Activated naive CD8-positive, alpha-beta T cell (primary cell): ENCODE data around the gene LAG3.
A peak's percentile ranks its signal among the peaks of the same experiment; 100 is the strongest.

Source experiments
- H3K27ac Mint-ChIP-seq: one replicate; pipeline ENCODE4 v1.8.0; 2021; ENCODE audit warnings: mixed read lengths
- H3K27me3 Mint-ChIP-seq: one replicate; pipeline ENCODE4 v1.8.0; 2021; ENCODE audit warnings: mixed read lengths
- H3K36me3 Mint-ChIP-seq: one replicate; pipeline ENCODE4 v1.8.0; 2021; ENCODE audit warnings: mixed read lengths
- H3K4me1 Mint-ChIP-seq: one replicate; pipeline ENCODE4 v1.8.0; 2021; ENCODE audit warnings: low read depth, mixed read lengths
- H3K4me3 Mint-ChIP-seq: one replicate; pipeline ENCODE4 v1.8.0; 2021; ENCODE audit warnings: mild to moderate bottlenecking, mixed read lengths
- H3K9me3 Mint-ChIP-seq: one replicate; pipeline ENCODE4 v1.8.0; 2021; ENCODE audit warnings: low read depth, mixed read lengths

The LAG3 gene

DNA sequence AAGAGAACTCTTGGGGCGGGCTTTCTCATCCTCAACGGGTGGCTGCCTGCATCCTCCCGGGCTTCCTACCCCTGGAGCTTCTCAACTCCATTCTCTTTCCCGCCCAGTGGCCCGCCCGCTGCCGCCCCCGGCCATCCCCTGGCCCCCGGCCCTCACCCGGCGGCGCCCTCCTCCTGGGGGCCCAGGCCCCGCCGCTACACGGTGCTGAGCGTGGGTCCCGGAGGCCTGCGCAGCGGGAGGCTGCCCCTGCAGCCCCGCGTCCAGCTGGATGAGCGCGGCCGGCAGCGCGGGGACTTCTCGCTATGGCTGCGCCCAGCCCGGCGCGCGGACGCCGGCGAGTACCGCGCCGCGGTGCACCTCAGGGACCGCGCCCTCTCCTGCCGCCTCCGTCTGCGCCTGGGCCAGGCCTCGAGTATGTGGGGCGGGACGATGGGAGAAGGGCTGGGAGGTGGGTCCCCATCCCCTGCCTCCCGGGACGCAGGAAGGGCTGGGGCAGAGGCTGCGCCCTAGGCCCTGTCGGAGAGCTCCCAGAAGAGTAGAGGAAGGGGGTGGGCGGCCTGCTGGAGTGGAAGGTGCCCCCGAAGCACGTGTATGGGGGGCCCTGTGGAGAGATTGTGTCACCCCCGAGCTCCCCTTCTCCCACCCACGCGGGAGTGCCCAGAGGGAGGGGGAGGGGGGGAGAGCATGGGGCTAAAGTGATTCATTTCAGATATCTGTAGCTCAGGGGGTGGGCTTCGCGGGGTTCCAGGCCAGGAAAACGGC, 1.5 kb downstream of the LAG3 start:
- H3K36me3 Mint-ChIP-seq: peaks cover 3% of the 10 kb centered on the region
- H3K27me3 Mint-ChIP-seq: no peaks in the 10 kb centered on the region
- H3K9me3 Mint-ChIP-seq: no peaks in the 10 kb centered on the region
- peak overlapping the region; percentile 86 for H3K4me3 Mint-ChIP-seq
- peaks cover 53% of the 10 kb centered on the region for H3K4me1 Mint-ChIP-seq
- H3K27ac Mint-ChIP-seq: peak overlapping the region; percentile 85

DNA sequence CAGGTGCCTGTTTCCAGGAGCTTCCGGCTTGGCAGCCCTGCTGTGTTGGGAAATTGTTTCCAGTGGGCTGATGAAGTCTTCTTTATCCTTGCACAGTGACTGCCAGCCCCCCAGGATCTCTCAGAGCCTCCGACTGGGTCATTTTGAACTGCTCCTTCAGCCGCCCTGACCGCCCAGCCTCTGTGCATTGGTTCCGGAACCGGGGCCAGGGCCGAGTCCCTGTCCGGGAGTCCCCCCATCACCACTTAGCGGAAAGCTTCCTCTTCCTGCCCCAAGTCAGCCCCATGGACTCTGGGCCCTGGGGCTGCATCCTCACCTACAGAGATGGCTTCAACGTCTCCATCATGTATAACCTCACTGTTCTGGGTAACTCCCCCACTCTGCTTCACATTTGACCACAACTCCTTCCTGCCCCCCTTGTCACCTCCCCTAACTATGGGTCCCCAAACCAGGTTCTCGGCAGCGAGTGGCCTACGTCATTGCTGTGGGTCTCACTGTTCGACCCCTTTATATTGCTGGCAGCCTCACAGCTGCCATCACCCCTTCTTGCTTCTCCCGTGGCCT, 2.3 kb downstream of the LAG3 start:
- Mint-ChIP-seq H3K4me3 (peak overlapping the region; percentile 86), H3K36me3 (peaks cover 3% of the 10 kb centered on the region), H3K9me3 (no peaks in the 10 kb centered on the region), H3K4me1 (peaks cover 58% of the 10 kb centered on the region), H3K27ac (peak overlapping the region; percentile 85), H3K27me3 (no peaks in the 10 kb centered on the region)

DNA sequence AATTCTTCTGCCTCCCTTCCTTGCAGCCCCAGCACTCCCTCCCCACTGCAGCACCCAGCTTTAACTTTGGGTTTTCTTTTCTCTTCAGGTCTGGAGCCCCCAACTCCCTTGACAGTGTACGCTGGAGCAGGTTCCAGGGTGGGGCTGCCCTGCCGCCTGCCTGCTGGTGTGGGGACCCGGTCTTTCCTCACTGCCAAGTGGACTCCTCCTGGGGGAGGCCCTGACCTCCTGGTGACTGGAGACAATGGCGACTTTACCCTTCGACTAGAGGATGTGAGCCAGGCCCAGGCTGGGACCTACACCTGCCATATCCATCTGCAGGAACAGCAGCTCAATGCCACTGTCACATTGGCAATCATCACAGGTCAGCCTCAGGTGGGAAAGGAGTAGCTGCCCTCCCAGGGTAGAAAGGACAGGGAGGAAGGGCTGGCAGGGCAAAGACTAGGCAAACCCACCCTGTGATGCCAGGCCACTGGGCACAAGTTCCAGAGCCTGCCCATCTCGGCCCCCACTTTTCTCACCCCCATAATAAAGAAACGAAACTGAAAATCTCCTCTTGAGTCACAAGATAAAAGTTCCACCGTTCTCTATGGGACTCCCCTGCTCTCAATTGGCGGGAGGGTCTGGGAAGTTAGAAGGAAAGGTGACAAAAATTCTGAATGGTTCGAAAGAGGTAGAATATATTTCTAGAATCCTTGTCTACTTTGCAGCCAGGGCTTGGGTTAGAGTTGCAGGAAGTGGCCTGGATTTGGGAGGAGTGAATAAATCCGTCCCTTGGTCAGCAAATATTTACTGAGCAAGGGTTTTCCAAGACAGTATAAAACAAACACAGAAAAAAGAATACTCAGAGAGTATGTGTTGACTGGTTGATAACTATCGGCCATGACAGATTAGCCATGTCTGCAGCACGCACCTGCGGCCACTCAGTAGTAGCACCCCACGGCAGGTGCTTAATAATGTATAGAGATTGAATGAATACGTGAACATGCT, 3.2 kb downstream of the LAG3 start:
- Mint-ChIP-seq H3K9me3 (no peaks in the 10 kb centered on the region), H3K4me1 (peaks cover 65% of the 10 kb centered on the region), H3K27me3 (no peaks in the 10 kb centered on the region), H3K27ac (peak overlapping the region; percentile 85), H3K36me3 (peaks cover 3% of the 10 kb centered on the region), H3K4me3 (peak overlapping the region; percentile 86)

DNA sequence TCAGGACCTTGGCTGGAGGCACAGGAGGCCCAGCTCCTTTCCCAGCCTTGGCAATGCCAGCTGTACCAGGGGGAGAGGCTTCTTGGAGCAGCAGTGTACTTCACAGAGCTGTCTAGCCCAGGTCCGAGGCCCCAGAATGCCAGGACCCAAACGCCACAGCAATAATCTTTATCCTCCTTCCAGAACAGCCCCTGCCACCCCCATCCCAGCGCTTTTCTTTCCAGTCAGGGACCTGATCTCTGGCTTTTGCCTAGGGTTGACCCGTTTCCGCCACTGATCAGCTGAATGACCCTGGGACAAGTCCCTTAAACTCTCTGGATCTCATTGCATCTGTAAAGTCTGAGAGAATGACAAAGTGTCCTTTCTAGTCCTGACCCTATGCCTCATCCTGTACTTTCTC, 5.1 kb downstream of the LAG3 start:
- Mint-ChIP-seq H3K27me3 (no peaks in the 10 kb centered on the region), H3K4me1 (peaks cover 53% of the 10 kb centered on the region), H3K4me3 (no peak overlapping the region), H3K27ac (no peak overlapping the region), H3K9me3 (no peaks in the 10 kb centered on the region), H3K36me3 (peaks cover 3% of the 10 kb centered on the region)

DNA sequence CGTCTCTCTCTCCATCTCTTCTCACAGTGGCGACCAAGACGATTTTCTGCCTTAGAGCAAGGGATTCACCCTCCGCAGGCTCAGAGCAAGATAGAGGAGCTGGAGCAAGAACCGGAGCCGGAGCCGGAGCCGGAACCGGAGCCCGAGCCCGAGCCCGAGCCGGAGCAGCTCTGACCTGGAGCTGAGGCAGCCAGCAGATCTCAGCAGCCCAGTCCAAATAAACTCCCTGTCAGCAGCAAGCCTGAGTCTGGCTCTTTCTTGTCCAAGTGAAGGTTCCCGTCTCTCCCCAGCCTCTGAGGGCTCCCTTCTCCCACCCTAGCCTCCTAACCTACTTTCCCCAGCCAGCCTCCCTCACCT, 5.9 kb downstream of the LAG3 start:
- H3K27me3 Mint-ChIP-seq: no peaks in the 10 kb centered on the region
- H3K4me3 Mint-ChIP-seq: peak overlapping the region; percentile 86
- H3K4me1 Mint-ChIP-seq: peaks cover 50% of the 10 kb centered on the region

DNA sequence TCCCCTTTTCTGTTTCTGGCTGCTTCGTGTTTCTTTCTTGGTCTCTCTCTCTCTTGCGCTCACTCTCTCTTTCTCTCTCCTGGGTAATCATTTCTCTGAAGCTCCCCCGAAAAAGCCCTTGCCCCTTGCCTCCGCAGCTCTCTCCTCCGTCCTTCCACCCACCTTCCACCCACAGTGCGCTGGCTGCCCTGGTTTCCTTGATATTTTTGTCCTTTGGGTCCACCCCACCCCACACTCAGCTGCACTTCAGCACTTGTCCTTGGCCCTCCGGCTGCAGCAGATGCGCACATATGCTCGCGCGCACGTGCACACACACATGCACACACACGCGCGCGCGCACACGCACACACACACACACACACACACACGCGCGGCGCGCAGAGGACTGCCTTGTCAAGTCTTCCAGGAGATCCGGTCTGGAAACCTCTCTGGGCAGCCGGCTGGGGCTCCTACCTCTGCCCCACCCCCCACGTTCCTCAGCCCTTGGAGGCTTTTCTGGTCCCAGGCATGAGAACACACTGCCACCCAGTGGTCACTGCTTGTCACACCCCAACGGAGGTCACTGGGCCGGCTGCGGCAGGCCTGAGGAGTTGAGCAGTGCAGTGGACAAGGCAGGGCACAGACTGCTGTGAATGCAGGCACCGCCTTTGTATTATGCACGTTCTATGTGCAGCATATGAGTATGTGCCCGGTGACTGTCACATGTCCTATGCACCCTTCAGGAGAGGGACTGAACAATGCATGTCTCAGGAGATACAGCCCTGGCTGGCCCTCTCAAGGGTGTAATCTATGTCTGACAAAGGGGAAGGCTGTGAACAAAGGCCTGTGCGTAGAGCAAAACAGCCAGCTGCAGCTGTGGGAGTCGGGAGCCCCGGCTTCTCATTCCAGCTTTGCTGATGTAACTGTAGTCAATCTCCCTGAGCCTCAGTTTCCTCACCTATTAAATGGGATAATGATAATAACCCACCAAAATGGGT, 6.5 kb downstream of the LAG3 start:
- peaks cover 3% of the 10 kb centered on the region for H3K36me3 Mint-ChIP-seq
- H3K27me3 Mint-ChIP-seq: no peaks in the 10 kb centered on the region
- H3K4me1 Mint-ChIP-seq: peaks cover 47% of the 10 kb centered on the region
- H3K4me3 Mint-ChIP-seq: peak overlapping the region; percentile 86
- no peaks in the 10 kb centered on the region for H3K9me3 Mint-ChIP-seq
- peak overlapping the region; percentile 67 for H3K27ac Mint-ChIP-seq

More for the DNA sequence above, 5.9 kb downstream of the LAG3 start:
- H3K9me3 Mint-ChIP-seq: no peaks in the 10 kb centered on the region
- H3K36me3 Mint-ChIP-seq: peaks cover 3% of the 10 kb centered on the region
- H3K27ac Mint-ChIP-seq: peak overlapping the region; percentile 67

DNA sequence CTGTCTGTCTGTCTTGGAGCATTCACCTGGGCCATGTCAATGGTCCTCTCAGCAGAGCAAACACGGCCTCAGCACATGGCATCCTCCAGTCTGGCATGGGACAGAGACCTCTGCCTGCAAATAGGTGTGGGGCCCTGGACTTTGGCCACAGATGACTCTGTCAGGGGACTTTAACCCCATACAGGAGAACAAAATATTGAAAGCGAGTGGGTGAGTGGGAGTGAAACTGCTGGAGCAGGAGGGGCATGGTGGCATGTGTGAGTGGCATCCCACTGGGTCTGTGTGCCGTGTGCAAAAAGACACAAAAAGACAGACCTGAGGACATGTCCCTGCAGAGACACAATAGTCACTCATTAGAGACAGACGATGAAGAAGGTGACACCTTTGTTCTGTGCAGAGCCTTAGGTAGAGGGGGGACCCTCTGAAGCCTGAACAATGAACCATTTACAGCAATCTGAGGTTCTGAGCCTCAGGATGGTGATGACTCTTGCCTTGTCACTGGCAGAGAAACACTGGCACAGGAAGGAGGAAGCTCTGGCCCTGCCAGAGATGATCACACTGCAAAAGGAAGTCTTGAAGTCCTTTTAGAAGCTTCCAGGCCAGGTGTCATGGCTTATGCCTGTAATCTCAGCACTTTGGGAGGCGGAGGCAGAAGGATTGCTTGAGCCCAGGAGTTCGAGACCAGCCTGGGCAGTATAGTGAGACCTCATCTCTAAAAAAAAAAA, 7.5 kb downstream of the LAG3 start:
- H3K4me3 Mint-ChIP-seq: peak overlapping the region; percentile 1

DNA sequence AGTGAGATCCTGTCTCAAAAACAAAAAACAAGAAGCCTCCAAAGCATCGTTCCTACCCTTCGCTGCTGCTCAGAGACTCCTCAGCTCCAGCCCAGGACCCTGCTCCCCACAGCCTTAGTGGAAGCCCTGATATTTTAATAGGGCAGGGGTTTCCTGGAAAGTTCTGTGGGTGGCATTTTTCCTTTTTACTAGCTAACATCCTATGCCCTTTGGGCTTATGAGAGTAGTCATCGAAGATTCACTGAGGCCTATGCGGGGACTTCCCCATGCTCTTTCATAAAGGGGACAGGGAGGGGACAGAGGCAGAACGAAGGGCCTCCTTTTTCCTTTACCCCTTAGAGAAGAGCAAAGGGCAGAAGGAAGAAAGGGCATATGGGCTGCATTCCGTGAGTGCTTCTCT, 8.3 kb downstream of the LAG3 start:
- Mint-ChIP-seq H3K27me3 (no peaks in the 10 kb centered on the region), H3K9me3 (no peaks in the 10 kb centered on the region), H3K4me3 (no peak overlapping the region), H3K27ac (no peak overlapping the region), H3K4me1 (peaks cover 35% of the 10 kb centered on the region), H3K36me3 (no peaks in the 10 kb centered on the region)

More for the DNA sequence above, 7.5 kb downstream of the LAG3 start:
- Mint-ChIP-seq H3K4me1 (peaks cover 41% of the 10 kb centered on the region), H3K36me3 (no peaks in the 10 kb centered on the region), H3K27ac (no peak overlapping the region), H3K9me3 (no peaks in the 10 kb centered on the region), H3K27me3 (no peaks in the 10 kb centered on the region)

DNA sequence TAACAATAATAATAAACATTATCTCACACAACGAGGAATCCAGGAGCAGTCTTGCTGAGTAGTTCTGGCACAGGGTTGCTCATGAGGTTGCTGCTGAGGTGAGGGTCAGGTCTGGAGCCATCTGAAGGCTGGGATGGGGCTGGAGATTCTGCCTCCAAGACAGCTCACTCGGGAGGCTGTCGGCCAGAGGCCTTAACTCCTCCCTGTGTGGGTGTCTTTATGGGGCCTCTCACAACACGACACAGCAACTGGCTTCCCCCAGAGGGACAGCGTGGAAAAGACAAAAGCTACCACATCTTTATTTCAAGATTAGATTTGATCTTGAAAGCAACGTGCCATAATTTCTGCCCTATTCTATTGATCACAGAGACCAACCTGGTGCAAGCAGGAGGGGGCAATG, 9.8 kb downstream of the LAG3 start:
- Mint-ChIP-seq H3K4me3 (no peak overlapping the region), H3K9me3 (no peaks in the 10 kb centered on the region), H3K4me1 (peaks cover 38% of the 10 kb centered on the region), H3K27me3 (no peaks in the 10 kb centered on the region), H3K27ac (no peak overlapping the region), H3K36me3 (no peaks in the 10 kb centered on the region)

DNA sequence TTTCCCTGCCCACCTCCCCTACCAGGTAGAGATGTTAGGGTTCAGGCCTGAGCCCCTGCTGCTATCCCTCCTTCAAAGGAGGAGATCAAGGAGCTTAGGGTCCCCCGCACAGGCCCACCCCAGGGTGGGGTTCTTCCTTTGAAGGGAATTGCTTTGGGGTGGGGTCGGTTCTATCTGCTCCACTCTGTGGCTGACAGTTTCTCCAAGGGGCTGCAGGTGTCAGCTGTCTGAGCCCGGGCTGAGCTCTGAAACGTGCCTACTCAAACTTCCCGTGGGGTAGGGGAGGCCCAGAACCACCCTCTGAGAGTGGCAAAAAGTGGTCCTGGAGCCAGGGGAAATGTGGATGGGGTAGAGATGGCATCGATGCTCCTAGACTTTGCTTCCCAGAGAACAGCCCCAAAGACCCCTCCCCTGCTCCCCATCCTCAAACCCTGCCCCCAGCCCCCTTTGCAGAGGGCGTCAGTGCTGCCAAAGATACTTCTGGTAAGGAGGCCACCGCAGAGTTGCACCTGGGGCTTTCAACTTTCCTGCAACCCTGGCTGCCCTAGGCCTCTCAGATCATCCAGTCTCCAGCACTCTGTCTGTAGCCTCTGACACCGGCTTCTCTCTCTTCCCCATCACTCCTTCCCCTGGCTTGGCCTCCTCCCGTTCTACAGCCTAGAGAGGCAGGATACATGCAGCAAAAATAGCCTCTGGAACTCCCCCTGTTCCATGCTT, 10.7 kb downstream of the LAG3 start:
- H3K27ac Mint-ChIP-seq: no peak overlapping the region

DNA sequence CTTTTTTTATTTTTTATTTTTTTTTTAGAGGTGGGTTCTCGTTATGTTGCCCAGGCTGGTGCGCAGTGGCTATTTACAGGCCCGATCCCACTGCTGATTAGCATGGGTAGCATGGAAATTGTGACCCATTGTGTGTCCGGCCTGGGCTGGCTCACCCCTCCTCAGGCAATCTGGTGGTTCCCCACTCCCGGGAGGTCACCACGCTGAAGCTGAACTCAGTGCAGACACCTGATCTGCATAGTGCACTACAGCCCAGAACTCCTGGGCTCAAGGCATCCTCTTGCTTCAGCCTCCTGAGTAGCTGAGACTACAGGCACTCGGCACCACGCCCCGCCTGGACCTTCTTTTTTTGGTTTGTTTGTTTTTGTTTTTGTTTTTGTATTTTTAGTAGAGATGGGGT, 11.5 kb downstream of the LAG3 start:
- Mint-ChIP-seq H3K36me3 (no peaks in the 10 kb centered on the region), H3K27me3 (no peaks in the 10 kb centered on the region), H3K9me3 (no peaks in the 10 kb centered on the region), H3K4me1 (peaks cover 34% of the 10 kb centered on the region), H3K4me3 (no peak overlapping the region), H3K27ac (no peak overlapping the region)

More for the DNA sequence above, 10.7 kb downstream of the LAG3 start:
- peaks cover 39% of the 10 kb centered on the region for H3K4me1 Mint-ChIP-seq
- H3K36me3 Mint-ChIP-seq: no peaks in the 10 kb centered on the region
- no peaks in the 10 kb centered on the region for H3K27me3 Mint-ChIP-seq
- H3K9me3 Mint-ChIP-seq: no peaks in the 10 kb centered on the region
- H3K4me3 Mint-ChIP-seq: no peak overlapping the region

DNA sequence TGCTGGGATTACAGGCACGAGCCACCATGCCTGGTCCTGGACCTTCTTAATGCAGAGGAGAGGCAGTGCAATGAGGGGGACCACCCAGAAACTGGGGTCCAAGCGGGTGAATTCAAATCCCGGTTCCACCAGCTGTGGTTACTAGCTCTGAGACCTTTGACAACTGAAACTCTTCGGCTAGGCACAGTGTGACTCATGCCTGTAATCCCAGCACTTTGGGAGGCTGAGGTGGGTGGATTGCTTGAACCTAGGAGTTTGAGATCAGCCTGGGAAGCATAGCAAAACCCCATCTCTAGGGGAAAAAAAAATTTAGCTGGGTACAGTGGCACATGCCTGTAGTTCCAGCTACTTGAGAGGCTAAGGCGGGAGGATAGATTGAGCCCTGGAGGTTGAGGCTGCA, 12.0 kb downstream of the LAG3 start:
- H3K27me3 Mint-ChIP-seq: no peaks in the 10 kb centered on the region
- no peaks in the 10 kb centered on the region for H3K36me3 Mint-ChIP-seq
- H3K4me3 Mint-ChIP-seq: no peak overlapping the region
- no peak overlapping the region for H3K27ac Mint-ChIP-seq
- H3K4me1 Mint-ChIP-seq: peaks cover 33% of the 10 kb centered on the region
- H3K9me3 Mint-ChIP-seq: no peaks in the 10 kb centered on the region

DNA sequence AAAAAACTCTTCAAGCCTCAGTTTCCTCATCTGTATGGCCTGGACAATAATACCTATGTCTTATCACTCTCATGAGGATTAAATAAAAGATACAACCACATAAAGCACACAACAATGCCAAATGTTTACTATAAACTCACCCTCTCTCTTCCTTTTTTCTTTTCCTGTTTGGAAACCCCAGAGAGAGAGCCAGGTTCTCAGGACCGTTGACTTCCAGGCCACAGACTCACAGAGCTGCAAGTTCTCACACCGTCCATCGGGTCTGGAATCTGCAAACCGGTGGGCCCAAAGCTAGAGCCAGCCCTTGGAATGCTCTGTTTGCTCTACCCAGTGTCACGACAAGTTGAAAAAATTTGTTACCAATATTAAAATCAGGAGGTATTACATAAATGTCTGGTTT, 12.4 kb downstream of the LAG3 start:
- no peaks in the 10 kb centered on the region for H3K36me3 Mint-ChIP-seq
- no peak overlapping the region for H3K27ac Mint-ChIP-seq
- no peaks in the 10 kb centered on the region for H3K9me3 Mint-ChIP-seq
- peaks cover 36% of the 10 kb centered on the region for H3K4me1 Mint-ChIP-seq
- no peaks in the 10 kb centered on the region for H3K27me3 Mint-ChIP-seq
- no peak overlapping the region for H3K4me3 Mint-ChIP-seq
